H9 (cell line): Measurements from ENCODE around the gene MLIP. TPM values are rescaled to one million over a fixed set of nuclear protein-coding genes. Genes with fewer than 3 reads are reported as not detected.

Experiments
- DNase-seq: peaks from one replicate; pipeline ENCODE4 v3.0.0-alpha.2; 2017
- H2AFZ ChIP-seq: one replicate; pipeline ENCODE4 v1.6.1; 2013; ENCODE audit warnings: mild to moderate bottlenecking, low read length, control low read depth, moderate library complexity
- H2AK5ac ChIP-seq: 2 replicates; pipeline ENCODE4 v1.6.1; 2013; ENCODE audit warnings: low read length, control low read depth, mixed read lengths; ENCODE audit not compliant: insufficient read length
- H2BK120ac ChIP-seq: one replicate; pipeline ENCODE4 v1.6.1; 2013; ENCODE audit warnings: low read depth, mild to moderate bottlenecking, low read length, control low read depth, inconsistent platforms; ENCODE audit not compliant: poor library complexity, severe bottlenecking
- H2BK12ac ChIP-seq: 2 replicates; pipeline ENCODE4 v1.6.1; 2013; ENCODE audit warnings: low read length, control low read depth, mixed read lengths, low read depth; ENCODE audit not compliant: insufficient read length
- H2BK15ac ChIP-seq: 2 replicates; pipeline ENCODE4 v1.6.1; 2013; ENCODE audit warnings: low read depth, low read length, control low read depth
- H2BK20ac ChIP-seq: one replicate; pipeline ENCODE4 v1.6.1; 2013; ENCODE audit warnings: low read depth, mild to moderate bottlenecking, low read length, control low read depth, inconsistent platforms; ENCODE audit not compliant: poor library complexity, severe bottlenecking
- H2BK5ac ChIP-seq: 2 replicates; pipeline ENCODE4 v1.6.1; 2013; ENCODE audit warnings: low read length, control low read depth, mixed read lengths; ENCODE audit not compliant: insufficient read length
- H3K14ac ChIP-seq: 2 replicates; pipeline ENCODE4 v1.6.1; 2013; ENCODE audit warnings: low read length, control low read depth; ENCODE audit not compliant: insufficient read depth
- H3K18ac ChIP-seq: 2 replicates; pipeline ENCODE4 v1.6.1; 2013; ENCODE audit warnings: low read depth, mild to moderate bottlenecking, mixed read lengths, low read length, control low read depth; ENCODE audit not compliant: insufficient read length
- H3K23ac ChIP-seq: 2 replicates; pipeline ENCODE4 v1.6.1; 2013; ENCODE audit warnings: low read length, control low read depth, mixed read lengths, low read depth; ENCODE audit not compliant: insufficient read length
- H3K23me2 ChIP-seq: 2 replicates; pipeline ENCODE4 v1.6.1; 2013; ENCODE audit warnings: low read depth, mild to moderate bottlenecking, mixed read lengths, low read length, control low read depth; ENCODE audit not compliant: insufficient read length, poor library complexity, severe bottlenecking
- H3K27ac ChIP-seq: 2 replicates; pipeline ENCODE4 v1.5.1; 2013; ENCODE audit warnings: low read length, control low read depth, mixed read lengths, low read depth; ENCODE audit not compliant: insufficient read length
- H3K27me3 ChIP-seq: 2 replicates; pipeline ENCODE4 v1.6.1; 2013; ENCODE audit warnings: low read length, control low read depth, inconsistent platforms; ENCODE audit not compliant: insufficient read depth
- H3K4ac ChIP-seq: 2 replicates; pipeline ENCODE4 v1.6.1; 2013; ENCODE audit warnings: low read depth, mild to moderate bottlenecking, control low read depth, inconsistent platforms, low read length, moderate library complexity
- H3K4me1 ChIP-seq: 2 replicates; pipeline ENCODE4 v1.6.1; 2013; ENCODE audit warnings: low read length, control low read depth, inconsistent platforms; ENCODE audit not compliant: insufficient read depth
- H3K4me2 ChIP-seq: 2 replicates; pipeline ENCODE4 v1.6.1; 2013; ENCODE audit warnings: low read length, control low read depth, mixed read lengths; ENCODE audit not compliant: insufficient read length, insufficient read depth
- H3K56ac ChIP-seq: 2 replicates; pipeline ENCODE4 v1.6.1; 2013; ENCODE audit warnings: low read depth, mild to moderate bottlenecking, mixed read lengths, low read length, control low read depth; ENCODE audit not compliant: insufficient read length
- H3K79me1 ChIP-seq: 2 replicates; pipeline ENCODE4 v1.6.1; 2013; ENCODE audit warnings: low read depth, mild to moderate bottlenecking, moderate library complexity, low read length, control low read depth, inconsistent platforms; ENCODE audit not compliant: insufficient read depth, poor library complexity, severe bottlenecking
- H3K79me2 ChIP-seq: 2 replicates; pipeline ENCODE4 v1.6.1; 2013; ENCODE audit warnings: low read length, control low read depth, inconsistent platforms; ENCODE audit not compliant: insufficient read depth
- H3K9ac ChIP-seq: 2 replicates; pipeline ENCODE4 v1.6.1; 2013; ENCODE audit warnings: low read length, control low read depth, mixed read lengths; ENCODE audit not compliant: insufficient read length; ENCODE audit errors: extremely low read depth
- H3K9me3 ChIP-seq: one replicate; pipeline ENCODE4 v1.6.1; 2013; ENCODE audit warnings: low read depth, low read length, inconsistent platforms; ENCODE audit not compliant: control insufficient read depth
- H3T11ph ChIP-seq: one replicate; pipeline ENCODE4 v1.6.1; 2013; ENCODE audit warnings: mild to moderate bottlenecking, low read length, control low read depth, inconsistent platforms
- H4K20me1 ChIP-seq: one replicate; pipeline ENCODE4 v1.6.1; 2013; ENCODE audit not compliant: control insufficient read depth, insufficient read length, insufficient read depth
- H4K5ac ChIP-seq: 2 replicates; pipeline ENCODE4 v1.6.1; 2013; ENCODE audit warnings: low read depth, mild to moderate bottlenecking, mixed read lengths, low read length, control low read depth; ENCODE audit not compliant: insufficient read length
- H4K8ac ChIP-seq: replicated peaks from 2 replicates; pipeline ENCODE4 v1.6.1; 2013; ENCODE audit warnings: low read length, control low read depth, mixed read lengths, low read depth; ENCODE audit not compliant: insufficient read length
- H4K91ac ChIP-seq: 2 replicates; pipeline ENCODE4 v1.6.1; 2013; ENCODE audit warnings: low read depth, mild to moderate bottlenecking, moderate library complexity, mixed read lengths, low read length, control low read depth; ENCODE audit not compliant: insufficient read length
- H3K27ac Mint-ChIP-seq, 3 experiments: 2 replicates in 2 of 3; 3 replicates in 1 of 3; pipeline ENCODE4 v1.8.0; 2020 to 2021; ENCODE audit warnings: mixed read lengths in 3 of 3, mild to moderate bottlenecking in 1 of 3, moderate library complexity in 1 of 3
- H3K27me3 Mint-ChIP-seq: 2 replicates; pipeline ENCODE4 v1.8.0; 2021; ENCODE audit warnings: low read depth, mild to moderate bottlenecking, moderate library complexity, mixed read lengths
- H3K36me3 Mint-ChIP-seq, 3 experiments: 2 replicates in 2 of 3; 3 replicates in 1 of 3; pipeline ENCODE4 v1.8.0; 2020 to 2021; ENCODE audit warnings: low read depth in 3 of 3, mixed read lengths in 3 of 3; ENCODE audit not compliant: insufficient read depth in 1 of 3
- H3K4me1 Mint-ChIP-seq, 2 experiments: 2 replicates each; pipeline ENCODE4 v1.8.0; 2020; ENCODE audit warnings: mixed read lengths in 2 of 2
- H3K4me3 Mint-ChIP-seq, 2 experiments: 2 replicates in 1 of 2; 3 replicates in 1 of 2; pipeline ENCODE4 v1.8.0; 2020 to 2021; ENCODE audit warnings: mild to moderate bottlenecking in 2 of 2, mixed read lengths in 2 of 2, moderate library complexity in 1 of 2
- H3K9me3 Mint-ChIP-seq, 2 experiments: 2 replicates in 1 of 2; 3 replicates in 1 of 2; pipeline ENCODE4 v1.8.0; 2020; ENCODE audit warnings: mild to moderate bottlenecking in 2 of 2, mixed read lengths in 2 of 2, moderate library complexity in 1 of 2
- CTCF ChIP-seq: fragments of 200-600 bp; sonication (generic); conservative IDR thresholded peaks from 3 replicates; pipeline ENCODE4 v1.8.0; 2021; ENCODE audit warnings: antibody characterized with exemption, mild to moderate bottlenecking
- total RNA-seq: library from RNA; stranded (reverse); gene quantifications from 2 replicates; pipeline ENCODE4 v1.2.1, GENCODE V29; 2021

MLIP gene
- total RNA-seq, 1 experiment from 2014 or later = not detected

GRCh38 chr6:54156650-54157250 is 45.5 kb downstream of the MLIP start:
- Histone ChIP-seq H3K14ac (no peak overlapping the region), H3K4me2 (no peak overlapping the region), H3K27me3 (no peaks in the 10 kb centered on the region), H2BK20ac (no peak overlapping the region), H2BK15ac (no peak overlapping the region), H4K5ac (no peak overlapping the region), H3K79me2 (no peaks in the 10 kb centered on the region), H2BK12ac (no peak overlapping the region), H3K18ac (no peak overlapping the region), H3K79me1 (no peaks in the 10 kb centered on the region), H4K8ac (no peak overlapping the region), H2BK120ac (no peak overlapping the region), H3K23me2 (no peaks in the 10 kb centered on the region), H3K9me3 (no peaks in the 10 kb centered on the region), H3K56ac (no peak overlapping the region), H3T11ph (no peak overlapping the region), H3K27ac (no peak overlapping the region), H3K4ac (no peak overlapping the region), H4K91ac (no peak overlapping the region), H2AK5ac (no peak overlapping the region), H4K20me1 (no peaks in the 10 kb centered on the region), H3K4me1 (no peaks in the 10 kb centered on the region), H3K9ac (no peak overlapping the region), H3K23ac (no peak overlapping the region), H2BK5ac (no peak overlapping the region), H2AFZ (no peak overlapping the region)
- Mint-ChIP-seq H3K9me3 (no peaks in the 10 kb centered on the region), H3K4me3 (no peak overlapping the region), H3K27me3 (no peaks in the 10 kb centered on the region), H3K4me1 (peaks cover 3 to 6% of the 10 kb centered on the region in 2 experiments; a peak in 1 of 4 replicates), H3K36me3 (no peaks in the 10 kb centered on the region), H3K27ac (no peak overlapping the region)
- TF ChIP-seq CTCF = no peak
- no peak for DNase-seq
